AG09309 (cell line): ENCODE measurements around the gene EFCAB8.

Experiments
- DNase-seq: peaks from one replicate; pipeline ENCODE4 v3.0.0-alpha.2; 2010; ENCODE audit warnings: low read depth
- H3K4me3 ChIP-seq: 2 replicates; pipeline ENCODE4 v1.5.1; 2011; ENCODE audit warnings: mild to moderate bottlenecking, low read depth, low read length, moderate library complexity; ENCODE audit not compliant: control insufficient read depth
- TF ChIP-seq, protein P1 (sequence below): IDR thresholded peaks from 2 replicates; pipeline ENCODE4 v1.5.1; 2011; ENCODE audit warnings: mild to moderate bottlenecking, low read depth, low read length, inconsistent platforms; ENCODE audit not compliant: insufficient read depth, control insufficient read depth; ENCODE audit errors: missing control alignments

Gene EFCAB8

DNA sequence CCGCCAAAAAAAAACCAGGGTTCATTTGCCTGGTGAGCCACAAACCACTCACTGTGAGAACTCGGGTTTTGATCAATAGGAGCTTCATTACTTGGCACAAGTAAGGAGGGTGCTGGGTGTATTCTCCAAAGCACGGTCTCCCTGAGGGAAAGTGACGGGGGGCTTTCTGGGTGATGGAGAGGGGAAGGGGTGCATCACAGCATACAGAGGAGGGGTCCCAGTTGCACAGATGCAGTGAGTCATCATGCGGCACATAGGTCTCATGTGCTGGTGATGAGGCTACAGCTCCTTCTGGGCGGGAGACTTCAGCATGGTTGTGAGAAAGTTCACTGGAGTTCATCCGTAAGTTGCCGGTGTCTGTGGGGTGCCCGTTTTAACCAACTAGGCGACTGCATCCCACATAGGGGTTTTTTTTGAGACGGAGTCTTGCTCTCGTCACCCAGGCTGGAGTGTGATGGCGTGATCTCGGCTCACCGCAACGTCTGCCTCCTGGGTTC lies 109.3 kb downstream of the EFCAB8 start:
- no peak for DNase-seq
- TF ChIP-seq, protein P1, sequence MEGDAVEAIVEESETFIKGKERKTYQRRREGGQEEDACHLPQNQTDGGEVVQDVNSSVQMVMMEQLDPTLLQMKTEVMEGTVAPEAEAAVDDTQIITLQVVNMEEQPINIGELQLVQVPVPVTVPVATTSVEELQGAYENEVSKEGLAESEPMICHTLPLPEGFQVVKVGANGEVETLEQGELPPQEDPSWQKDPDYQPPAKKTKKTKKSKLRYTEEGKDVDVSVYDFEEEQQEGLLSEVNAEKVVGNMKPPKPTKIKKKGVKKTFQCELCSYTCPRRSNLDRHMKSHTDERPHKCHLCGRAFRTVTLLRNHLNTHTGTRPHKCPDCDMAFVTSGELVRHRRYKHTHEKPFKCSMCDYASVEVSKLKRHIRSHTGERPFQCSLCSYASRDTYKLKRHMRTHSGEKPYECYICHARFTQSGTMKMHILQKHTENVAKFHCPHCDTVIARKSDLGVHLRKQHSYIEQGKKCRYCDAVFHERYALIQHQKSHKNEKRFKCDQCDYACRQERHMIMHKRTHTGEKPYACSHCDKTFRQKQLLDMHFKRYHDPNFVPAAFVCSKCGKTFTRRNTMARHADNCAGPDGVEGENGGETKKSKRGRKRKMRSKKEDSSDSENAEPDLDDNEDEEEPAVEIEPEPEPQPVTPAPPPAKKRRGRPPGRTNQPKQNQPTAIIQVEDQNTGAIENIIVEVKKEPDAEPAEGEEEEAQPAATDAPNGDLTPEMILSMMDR: no peak
- H3K4me3 ChIP-seq: no peak overlapping the region

DNA sequence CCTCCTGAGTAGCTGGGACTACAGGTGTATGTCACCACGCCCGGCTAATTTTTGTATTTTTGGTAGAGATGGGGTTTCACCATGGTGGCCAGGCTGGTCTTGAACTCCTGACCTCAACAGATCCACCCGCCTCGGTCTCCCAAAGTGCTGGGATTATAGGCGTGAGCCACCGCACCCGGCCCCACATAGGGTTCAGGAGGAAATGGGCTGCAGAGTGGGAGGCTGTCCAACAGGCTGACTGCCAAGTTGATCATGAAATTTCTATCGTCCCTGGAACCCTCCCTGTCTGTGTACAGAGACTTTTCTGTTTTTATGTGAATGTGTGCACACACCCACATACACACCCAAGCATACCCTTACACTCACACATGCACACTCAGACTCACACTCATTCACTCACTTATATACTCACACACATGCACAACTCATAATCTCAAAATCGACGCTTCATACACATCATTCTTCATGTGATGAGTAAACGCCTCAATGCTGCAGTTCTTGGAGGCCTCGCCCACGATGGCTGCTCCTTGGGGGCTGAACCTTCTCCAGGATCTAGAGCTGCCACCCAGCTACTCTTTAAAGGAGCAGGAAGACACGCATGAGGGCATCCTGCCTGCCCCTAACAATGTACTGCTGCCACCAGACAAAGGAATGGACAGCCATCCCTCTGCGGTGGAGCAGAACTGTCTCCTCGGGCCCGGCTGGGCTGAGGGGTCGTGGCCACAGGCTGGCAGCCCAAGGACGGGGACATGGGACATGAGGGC lies 109.9 kb downstream of the EFCAB8 start:
- H3K4me3 ChIP-seq: no peak overlapping the region
- no peak for DNase-seq
- TF ChIP-seq, protein P1: no peak

DNA sequence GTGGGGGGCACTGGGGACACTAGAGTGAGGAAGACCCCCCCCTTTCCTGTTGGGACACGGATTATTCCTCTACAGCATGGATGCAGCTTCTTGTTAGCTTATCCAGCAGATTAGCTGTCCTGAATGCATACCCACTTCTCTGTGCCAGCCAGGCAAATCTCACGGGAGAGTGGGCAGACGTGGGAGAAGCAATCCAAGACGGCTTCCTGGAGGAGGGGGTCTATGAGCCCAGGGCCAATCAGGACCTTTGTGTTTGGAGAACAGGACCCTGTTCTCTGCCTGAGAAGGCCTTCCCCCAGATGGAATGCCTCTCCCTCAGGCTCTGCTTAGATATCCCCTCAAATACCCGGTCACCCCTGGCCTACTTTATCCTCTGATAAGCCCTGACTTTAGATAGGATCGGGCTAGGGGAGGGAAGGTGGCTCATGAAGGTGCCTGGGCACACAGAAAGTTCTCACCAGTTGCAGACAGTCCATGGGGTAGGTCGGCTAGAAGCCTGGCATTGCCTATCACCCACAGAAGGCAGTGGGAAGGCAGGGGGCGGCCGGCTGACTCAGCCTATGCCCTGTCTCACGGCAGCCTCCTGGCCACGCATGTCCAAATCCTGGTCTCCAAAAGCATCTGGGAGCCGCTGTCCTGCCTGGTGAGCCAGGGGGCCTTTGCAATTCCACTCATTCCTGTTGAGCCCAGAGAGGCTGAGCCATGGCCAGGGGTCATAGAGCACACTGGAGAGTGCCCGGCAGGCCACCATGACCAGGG lies 110.8 kb downstream of the EFCAB8 start:
- TF ChIP-seq, protein P1: no peak
- DNase-seq: no peak
- H3K4me3 ChIP-seq: no peak overlapping the region

DNA sequence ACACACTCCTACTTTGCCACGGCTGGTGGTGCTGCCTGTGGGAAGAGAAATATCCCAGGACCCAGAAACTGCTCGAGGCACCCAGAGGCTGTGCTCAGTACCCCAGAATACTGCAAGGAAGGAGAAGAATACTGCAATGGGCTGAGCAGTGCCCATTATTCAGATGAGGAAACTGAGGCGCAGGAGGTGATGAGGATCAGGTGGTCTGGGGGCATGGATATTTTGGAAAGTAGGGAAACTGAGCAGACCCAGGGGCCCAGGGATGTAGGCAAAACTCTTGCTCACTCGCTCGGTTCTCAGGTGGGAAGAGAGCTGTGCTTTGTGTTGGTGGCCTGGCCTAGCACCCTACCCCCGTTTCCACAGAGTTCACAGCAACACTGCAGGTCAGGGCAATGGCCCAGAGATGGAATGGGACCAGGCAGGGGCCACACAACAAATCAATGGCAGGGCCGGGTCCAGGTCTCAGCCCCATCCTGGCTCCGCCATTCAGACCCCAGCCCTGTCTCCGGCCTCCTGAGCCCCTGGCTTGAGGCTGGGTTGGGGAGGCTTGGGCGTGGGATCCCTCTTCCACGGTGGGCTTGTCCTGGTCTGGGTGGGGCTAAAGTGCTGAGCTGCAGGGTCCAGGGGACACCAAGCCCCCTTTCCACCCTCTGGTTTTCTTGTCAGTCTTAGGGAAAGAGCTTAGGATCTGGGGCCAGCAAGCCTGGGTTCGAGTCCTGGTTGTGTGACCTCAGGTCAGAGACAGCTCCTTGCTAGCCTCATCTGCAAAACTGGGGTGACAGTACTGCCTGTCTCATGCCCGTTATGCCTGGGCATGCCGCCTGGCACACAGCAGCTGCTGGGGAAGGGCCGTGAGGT lies 111.6 kb downstream of the EFCAB8 start:
- no peak overlapping the region for H3K4me3 ChIP-seq
- TF ChIP-seq, protein P1: no peak
- no peak for DNase-seq

DNA sequence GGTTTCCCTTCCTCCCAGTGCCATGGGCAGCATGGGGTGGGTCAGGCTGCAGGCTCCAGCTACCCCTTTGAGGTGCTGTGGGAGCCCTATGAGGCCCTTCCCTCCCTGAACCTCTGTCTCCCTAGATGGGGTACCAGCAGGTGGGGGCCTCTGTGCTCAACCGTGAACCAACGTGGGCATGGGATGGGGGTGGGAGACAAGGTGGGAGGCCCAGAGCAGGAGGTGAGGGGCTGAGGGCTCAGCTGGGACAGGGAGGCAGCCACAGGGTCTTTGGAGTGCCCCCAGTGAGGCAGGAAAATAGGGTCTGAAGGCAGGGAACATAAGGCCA lies 112.2 kb downstream of the EFCAB8 start:
- H3K4me3 ChIP-seq: no peak overlapping the region
- no peak for DNase-seq
- TF ChIP-seq, protein P1: no peak

DNA sequence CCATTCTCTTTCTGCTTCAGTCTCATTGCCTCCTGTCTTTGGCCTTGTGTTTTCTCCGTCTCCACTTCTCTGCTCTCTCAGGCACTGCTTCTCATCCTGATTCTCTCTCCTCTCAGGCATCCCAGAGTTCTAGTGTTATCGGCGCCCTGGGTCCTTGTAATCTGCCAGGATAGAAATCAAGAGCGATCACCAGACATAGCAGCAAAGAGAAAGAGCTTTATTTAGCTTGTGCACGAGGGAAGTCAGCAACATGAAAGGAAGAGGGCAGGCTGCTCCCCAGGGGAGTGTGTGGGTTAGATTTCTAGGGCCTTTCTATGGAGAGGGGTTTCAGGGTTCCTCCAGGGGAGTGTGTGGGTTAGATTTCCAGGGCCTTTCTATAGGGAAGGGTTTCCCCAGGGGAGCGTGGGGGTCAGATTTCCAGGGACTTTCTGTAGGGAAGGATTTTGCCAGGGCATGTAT lies 113.0 kb downstream of the EFCAB8 start:
- DNase-seq: no peak
- no peak overlapping the region for H3K4me3 ChIP-seq
- TF ChIP-seq, protein P1: no peak
